ENCODE measurements around the gene CMIP. TPM values are rescaled to one million over a fixed set of nuclear protein-coding genes. Genes with fewer than 3 reads are reported as not detected.

Gene CMIP
- total and polyA plus RNA-seq, 10 of the 15 experiments (the other 5 are each of a cell fraction or from before 2014, with no cell fraction given) = 1.2 to 43.2 (median 4.4) TPM

- TF ChIP-seq IKZF1 (conservative IDR thresholded peaks at IDR 0.05) = peak; percentile 58
- peak; percentile 71 for TF ChIP-seq DPF2 (IDR thresholded peaks at IDR 0.05)
- peak; percentile 6; the same call in 1 of the 2 replicates for TF ChIP-seq EED (IDR thresholded peaks at IDR 0.05; ENCODE audit: low read depth)
- TF ChIP-seq ATF7 (IDR thresholded peaks at IDR 0.05; ENCODE audit: low read depth) = peak; percentile 71
- no peak for TF ChIP-seq ZBED1 (IDR thresholded peaks at IDR 0.05; ENCODE audit: borderline replicate concordance)
- no peak for TF ChIP-seq FOXK2 (IDR thresholded peaks at IDR 0.05)
- TF ChIP-seq ZNF217 (IDR thresholded peaks at IDR 0.05) = no peak
- peak; percentile 8 for TF ChIP-seq BCL3 (IDR thresholded peaks at IDR 0.05; ENCODE audit: borderline replicate concordance, insufficient read depth, low read depth, low read length, poor library complexity, severe bottlenecking)
- peak; percentile 65; the same call in 1 of the 2 replicates for TF ChIP-seq BCL11A (IDR thresholded peaks at IDR 0.05; ENCODE audit: low read depth, low read length)
- TF ChIP-seq HDAC6 (IDR thresholded peaks at IDR 0.05; ENCODE audit: unreplicated experiment) = no peak
- TF ChIP-seq HCFC1 (IDR thresholded peaks at IDR 0.05; ENCODE audit: low read length) = no peak
- no peak for TF ChIP-seq KLF5 (IDR thresholded peaks at IDR 0.05; ENCODE audit: partially characterized antibody)
- TF ChIP-seq BHLHE40 (IDR thresholded peaks at IDR 0.05; ENCODE audit: borderline replicate concordance in 1 of 2, low read depth in 2 of 2, low read length in 1 of 2) = peak in 1 of 2 experiments; percentile 42; a peak in 2 of 4 replicates
- TF ChIP-seq RB1 (IDR thresholded peaks at IDR 0.05; ENCODE audit: borderline replicate concordance) = no peak
- no peak for TF ChIP-seq CEBPZ (IDR thresholded peaks at IDR 0.05; ENCODE audit: low read depth, low read length)
- no peak for TF ChIP-seq ZBTB4 (CRISPR knock-in tag; IDR thresholded peaks at IDR 0.05)
- no peak for TF ChIP-seq RBBP5 (conservative IDR thresholded peaks at IDR 0.05)
- TF ChIP-seq ETV6 (conservative IDR thresholded peaks at IDR 0.05 in 1 of 2, IDR thresholded peaks at IDR 0.05 in 1 of 2; ENCODE audit: borderline replicate concordance in 1 of 2, low read depth in 1 of 2) = 0 out of 4 replicates have a peak, but pooled peaks of 1 of the 2 experiments have one; percentile 19
- peak; percentile 3; the same call in 1 of the 2 replicates for TF ChIP-seq MTA2 (IDR thresholded peaks at IDR 0.05; ENCODE audit: low read depth)
- peak; percentile 75 for TF ChIP-seq RAD51 (IDR thresholded peaks at IDR 0.05)
- no peak for TF ChIP-seq TCF12 (IDR thresholded peaks at IDR 0.05; ENCODE audit: low read depth, low read length)
These were observed 271.0 kb downstream of the CMIP start (continued) for GRCh38 chr16:81715358-81716196.

All from GM12878 (cell line).